A549 (cell line): Measurements from ENCODE around the gene MINDY3.

Experiments used
- CTCF ChIP-seq: fragments of >200 bp; sonication (Bioruptor Twin); formaldehyde crosslinking; IDR thresholded peaks from 3 replicates; pipeline ENCODE4 v1.5.1; 2016
- FOSL2 ChIP-seq, 2 experiments: fragments of 450-650 bp in 1 of 2; fragments of >200 bp in 1 of 2; sonication (Bioruptor Twin) in 1 of 2; formaldehyde crosslinking; IDR thresholded peaks; 2 replicates each; pipeline versions ENCODE4 v1.5.0 to v1.6.1; 2016 to 2020; ENCODE audit warnings: mild to moderate bottlenecking in 1 of 2, moderate library complexity in 1 of 2
- HMGXB4 ChIP-seq: fragments of 250-450 bp; sonication (Bioruptor Pico); IDR thresholded peaks from 2 replicates; pipeline ENCODE4 v1.5.0; 2021; ENCODE audit warnings: mild to moderate bottlenecking, moderate library complexity, borderline replicate concordance
- MAFK ChIP-seq: fragments of 450-650 bp; IDR thresholded peaks from 2 replicates; pipeline ENCODE4 v1.6.1; 2014; ENCODE audit not compliant: partially characterized antibody
- PHF8 ChIP-seq: fragments of 200-600 bp; sonication (generic); IDR thresholded peaks from 2 replicates; pipeline ENCODE4 v1.6.1; 2016; ENCODE audit warnings: low read depth, mild to moderate bottlenecking, antibody characterized with exemption, moderate library complexity, borderline replicate concordance
- RFX5 ChIP-seq: fragments of 450-650 bp; IDR thresholded peaks from 2 replicates; pipeline ENCODE4 v1.7.1; 2014; ENCODE audit warnings: antibody characterized with exemption, mild to moderate bottlenecking, moderate library complexity
- ZFP36 ChIP-seq: fragments of 450-650 bp; IDR thresholded peaks from 2 replicates; pipeline ENCODE4 v1.6.1; 2014; ENCODE audit warnings: borderline replicate concordance; ENCODE audit not compliant: partially characterized antibody
- TF ChIP-seq, protein P1 (sequence below): fragments of 450-650 bp; IDR thresholded peaks from 2 replicates; pipeline ENCODE4 v1.6.1; 2014; ENCODE audit warnings: antibody characterized with exemption

GRCh38 chr10:15792777-15793176 is 67.5 kb downstream of the MINDY3 start:
- TF ChIP-seq CTCF (no peak), ZFP36 (no peak), RFX5 (no peak), FOSL2 (IDR thresholded peaks at IDR 0.05) (no peak), FOSL2 (CRISPR knock-in tag; IDR thresholded peaks at IDR 0.05) (no peak), PHF8 (no peak), HMGXB4 (CRISPR knock-in tag) (no peak), MAFK (peak; percentile 55)
- TF ChIP-seq, protein P1, sequence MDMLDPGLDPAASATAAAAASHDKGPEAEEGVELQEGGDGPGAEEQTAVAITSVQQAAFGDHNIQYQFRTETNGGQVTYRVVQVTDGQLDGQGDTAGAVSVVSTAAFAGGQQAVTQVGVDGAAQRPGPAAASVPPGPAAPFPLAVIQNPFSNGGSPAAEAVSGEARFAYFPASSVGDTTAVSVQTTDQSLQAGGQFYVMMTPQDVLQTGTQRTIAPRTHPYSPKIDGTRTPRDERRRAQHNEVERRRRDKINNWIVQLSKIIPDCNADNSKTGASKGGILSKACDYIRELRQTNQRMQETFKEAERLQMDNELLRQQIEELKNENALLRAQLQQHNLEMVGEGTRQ = no peak
